HG03575 (cell line): ENCODE results near the gene SETD1A.

Experiments used
- ATAC-seq: cut with Tn5 transposase; IDR thresholded peaks from one replicate; pipeline ENCODE4 v1.9.1; 2021; ENCODE audit not compliant: unreplicated experiment, insufficient number of reproducible peaks, low FRiP score; ENCODE audit errors: extremely low read depth

Gene SETD1A

DNA sequence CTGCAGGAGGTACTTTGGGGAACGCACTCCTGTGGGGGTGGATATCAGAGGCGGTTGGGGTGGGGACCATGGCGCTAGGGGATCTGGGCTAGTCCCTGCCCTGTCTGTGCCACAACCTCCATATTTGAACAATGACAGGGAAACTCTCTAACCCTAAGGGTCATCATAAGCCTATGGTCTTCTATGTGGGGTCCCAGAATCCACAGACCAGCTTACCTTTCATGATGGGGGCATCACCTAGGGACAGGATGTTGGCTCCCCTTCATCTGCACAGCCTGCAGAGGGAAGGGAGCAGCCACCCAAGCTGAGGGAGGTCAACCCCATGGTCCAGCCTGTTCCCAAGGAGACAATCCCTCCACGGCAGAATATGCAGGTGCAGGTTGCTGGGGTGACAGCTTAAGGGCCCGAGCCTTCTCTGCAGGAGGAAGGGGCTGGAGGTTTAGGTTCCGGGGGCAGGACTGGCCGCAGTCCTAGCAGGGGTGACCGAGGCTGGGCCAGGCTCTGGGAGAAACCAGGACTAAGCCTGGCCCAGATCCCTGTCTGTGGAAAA, 7.0 kb upstream of the SETD1A start:
- no peak for ATAC-seq

- ATAC-seq, result no peak
Measured at GRCh38 chr16:30951193-30951592, 6.4 kb upstream of the SETD1A start.

- ATAC-seq, result no peak
Measured at GRCh38 chr16:30951750-30952149, 5.8 kb upstream of the SETD1A start.

- no peak for ATAC-seq
Measured at GRCh38 chr16:30953111-30953510, 4.4 kb upstream of the SETD1A start.

- no peak for ATAC-seq
Measured at GRCh38 chr16:30953511-30954124, 3.9 kb upstream of the SETD1A start.

GRCh38 chr16:30954993-30955392, 2.6 kb upstream of the SETD1A start:
- ATAC-seq, result no peak

DNA sequence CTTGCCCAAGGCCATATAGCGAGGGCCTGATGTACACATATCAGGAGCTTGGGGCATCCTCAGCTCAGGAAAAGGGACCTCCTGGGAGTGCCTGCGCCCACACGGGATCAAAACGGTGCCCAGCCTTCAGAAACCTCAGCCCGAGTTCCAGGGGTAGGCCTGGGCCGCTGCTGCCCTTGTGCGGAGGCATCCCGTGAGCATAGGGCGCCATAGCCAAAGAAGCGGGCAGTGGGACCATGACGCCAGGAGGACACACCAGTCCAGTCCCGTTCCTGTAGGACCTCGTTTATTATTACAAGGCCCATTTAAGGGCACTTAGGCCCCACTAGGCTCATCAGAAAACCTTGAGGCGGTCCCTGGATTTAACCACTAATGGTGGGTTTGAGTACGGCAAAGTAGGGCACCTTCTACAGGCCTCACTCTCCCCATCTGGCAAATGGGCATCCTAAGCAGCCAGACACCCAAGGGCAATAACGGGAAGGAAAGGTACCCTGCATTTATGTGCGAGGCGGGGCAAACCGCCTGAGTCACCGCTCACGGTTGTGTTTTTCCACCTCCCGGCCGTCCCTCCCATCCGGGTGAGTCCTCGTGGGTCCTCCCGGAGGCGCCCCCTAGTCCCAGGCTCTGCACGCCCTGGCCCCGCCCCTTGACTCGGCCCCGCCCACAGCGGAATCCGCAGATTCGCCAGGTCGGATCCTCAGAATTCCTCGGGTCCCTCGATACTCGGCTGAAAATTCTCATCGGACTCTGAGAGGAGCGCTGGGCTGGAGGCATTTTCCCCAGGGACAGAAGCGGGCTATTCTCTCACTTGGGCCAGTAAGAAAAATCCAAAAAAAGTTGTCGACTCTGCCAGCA, 726 bp upstream of the SETD1A start:
- no peak for ATAC-seq

- no peak for ATAC-seq
Measured at GRCh38 chr16:30958175-30959079, 873 bp downstream of the SETD1A start.

DNA sequence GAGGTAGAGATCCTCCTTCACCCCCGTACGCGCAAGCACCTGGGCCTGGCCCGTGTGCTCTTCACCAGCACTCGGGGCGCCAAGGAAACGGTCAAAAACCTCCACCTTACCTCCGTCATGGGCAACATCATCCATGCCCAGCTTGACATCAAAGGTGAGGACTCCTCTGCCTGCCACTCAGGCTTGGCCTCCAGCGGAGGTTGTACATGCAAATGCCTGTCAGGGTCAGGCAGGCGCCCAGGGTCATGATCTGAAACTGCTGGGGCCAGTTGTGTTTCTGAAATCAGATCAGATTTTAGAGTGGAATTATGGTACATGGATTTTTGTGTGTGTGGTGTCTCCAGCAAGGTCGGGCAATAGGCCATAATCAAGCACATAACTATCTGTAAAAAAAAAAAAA, 3.8 kb downstream of the SETD1A start:
- ATAC-seq, result no peak

GRCh38 chr16:30963925-30964511, 6.5 kb downstream of the SETD1A start:
- no peak for ATAC-seq

- no peak for ATAC-seq
Measured at GRCh38 chr16:30964574-30965226, 7.1 kb downstream of the SETD1A start.

- ATAC-seq, result no peak
Measured at GRCh38 chr16:30965436-30965835, 7.9 kb downstream of the SETD1A start.

- ATAC-seq, result no peak
Measured at GRCh38 chr16:30966033-30966619, 8.6 kb downstream of the SETD1A start.

DNA sequence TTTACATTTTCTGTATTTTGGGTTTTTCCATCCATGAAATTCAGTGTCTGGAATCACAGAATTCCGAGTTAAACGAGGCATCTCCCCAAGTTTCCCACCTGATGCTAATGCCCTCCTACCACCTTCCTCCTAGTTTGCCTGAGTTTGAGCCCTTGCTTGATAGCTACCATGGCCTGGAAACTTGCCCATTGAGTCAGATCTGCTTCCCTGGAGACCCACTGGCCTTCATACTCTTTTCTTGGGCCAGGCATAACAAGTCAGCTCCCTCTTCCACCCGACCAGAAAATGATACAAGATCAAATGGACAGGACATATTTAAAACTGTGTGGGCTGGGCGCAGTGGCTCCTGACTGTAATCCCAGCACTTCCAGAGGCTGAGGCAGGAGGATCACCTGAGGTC, 10.2 kb downstream of the SETD1A start:
- ATAC-seq, result no peak

DNA sequence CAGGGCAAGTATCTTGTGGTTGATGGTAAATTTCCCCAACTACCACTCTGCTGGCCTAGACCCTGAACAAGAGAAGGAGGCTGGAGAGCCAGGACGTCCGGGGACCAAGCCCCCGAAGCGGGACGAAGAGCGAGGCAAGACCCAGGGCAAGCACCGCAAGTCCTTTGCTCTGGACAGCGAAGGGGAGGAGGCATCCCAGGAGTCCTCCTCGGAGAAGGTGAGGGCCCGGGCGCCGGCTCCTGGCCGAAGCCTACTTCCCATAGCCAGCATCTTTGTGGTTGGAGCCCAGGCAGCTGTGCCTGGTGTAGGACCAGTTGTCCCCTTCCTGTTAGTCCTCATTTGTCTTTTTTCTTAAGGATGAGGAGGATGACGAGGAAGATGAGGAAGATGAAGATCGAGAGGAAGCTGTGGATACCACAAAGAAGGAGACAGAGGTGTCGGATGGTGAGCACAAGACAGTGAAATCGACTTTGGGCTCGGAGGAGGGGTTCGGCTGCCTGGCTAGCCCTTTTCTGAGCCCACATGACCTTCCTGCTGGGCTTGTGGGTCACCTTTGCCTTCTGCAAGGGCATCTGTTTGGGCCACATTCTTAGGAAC, 11.8 kb downstream of the SETD1A start:
- no peak for ATAC-seq

- ATAC-seq, result no peak
Measured at GRCh38 chr16:30971298-30971697, 13.7 kb downstream of the SETD1A start.

GRCh38 chr16:30972872-30973271, 15.3 kb downstream of the SETD1A start:
- ATAC-seq, result no peak

GRCh38 chr16:30974348-30974747, 16.8 kb downstream of the SETD1A start:
- ATAC-seq, result no peak
